GM21737 (cell line): ENCODE measurements around the gene KBTBD3.
"Not testable (repeated sequence)": the region's sequence is repeated elsewhere in the genome, so short reads cannot be mapped to it uniquely, and the experiment has no call there.

Experiments
- ATAC-seq: cut with Tn5 transposase; IDR thresholded peaks from one replicate; pipeline ENCODE4 v1.9.1; 2021; ENCODE audit warnings: mild to moderate bottlenecking, moderate library complexity; ENCODE audit not compliant: unreplicated experiment

The KBTBD3 gene

DNA sequence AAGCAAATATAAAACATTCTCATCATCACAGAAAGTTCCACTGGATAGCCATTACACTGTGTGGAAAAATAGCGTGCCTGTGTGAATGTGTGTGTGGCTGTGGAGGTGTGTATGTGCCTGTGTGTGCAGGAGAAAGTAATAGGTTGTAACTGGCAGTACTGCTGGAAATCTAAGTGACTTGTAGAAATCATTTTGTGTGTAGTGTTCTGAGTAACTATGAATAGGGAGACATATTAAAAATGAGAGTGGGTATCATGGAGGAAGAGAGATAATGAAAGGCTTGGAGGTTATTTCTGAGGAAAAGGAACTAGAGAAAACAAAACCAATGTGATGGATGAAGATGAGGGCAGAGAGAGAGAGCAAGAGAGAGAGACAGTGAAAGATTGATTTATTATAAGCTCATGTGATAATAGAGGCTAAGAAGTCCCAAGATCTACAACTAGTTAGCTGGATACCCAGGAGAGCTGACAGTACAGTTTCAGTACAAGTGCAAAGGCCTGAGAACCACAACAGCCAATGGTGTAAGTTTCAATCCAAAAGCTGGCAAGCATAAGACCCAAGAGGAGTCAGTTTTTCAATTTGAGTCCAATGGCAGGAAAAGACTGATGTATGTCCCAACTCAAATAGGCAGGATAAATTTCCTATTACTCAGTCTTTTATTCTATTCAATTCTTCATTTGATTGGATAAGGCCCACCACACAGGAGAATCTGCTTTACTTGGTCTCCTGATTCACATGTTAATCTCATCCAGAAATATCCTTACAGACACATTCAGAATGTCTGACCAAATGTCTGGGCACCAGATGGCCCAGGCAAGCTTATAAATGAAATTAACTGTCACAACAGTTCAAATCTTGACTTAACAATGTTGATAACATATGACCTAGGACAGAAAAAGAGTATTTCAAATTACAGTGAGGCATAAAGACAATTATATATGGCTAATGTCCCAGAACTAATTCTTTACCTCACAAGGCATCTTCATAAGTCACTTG, 14.9 kb downstream of the KBTBD3 start:
- no peak for ATAC-seq

GRCh38 chr11:106061249-106061784, 15.8 kb downstream of the KBTBD3 start:
- ATAC-seq, result no peak

DNA sequence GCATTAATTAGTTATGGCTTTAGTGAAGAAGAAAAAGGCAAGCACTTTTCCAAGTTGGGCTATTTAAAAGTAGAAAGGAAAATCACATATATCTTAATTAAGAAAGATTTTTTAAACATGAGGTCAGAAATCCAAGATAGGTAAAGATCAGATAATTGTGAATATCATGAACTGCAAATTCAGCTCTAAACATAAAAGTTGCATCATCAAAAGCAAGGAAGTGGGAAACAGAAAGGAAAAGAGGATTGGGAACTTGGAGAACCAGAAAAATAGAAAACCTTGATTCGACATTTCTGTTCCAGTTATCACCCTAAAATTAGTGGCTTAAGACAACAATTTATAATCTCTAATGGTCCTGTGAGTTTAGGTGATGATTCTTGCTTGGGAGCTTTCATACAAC, 17.5 kb downstream of the KBTBD3 start:
- ATAC-seq, result no peak

- ATAC-seq, result not testable (repeated sequence)
Observed at GRCh38 chr11:106058377-106058776, 18.8 kb downstream of the KBTBD3 start.

DNA sequence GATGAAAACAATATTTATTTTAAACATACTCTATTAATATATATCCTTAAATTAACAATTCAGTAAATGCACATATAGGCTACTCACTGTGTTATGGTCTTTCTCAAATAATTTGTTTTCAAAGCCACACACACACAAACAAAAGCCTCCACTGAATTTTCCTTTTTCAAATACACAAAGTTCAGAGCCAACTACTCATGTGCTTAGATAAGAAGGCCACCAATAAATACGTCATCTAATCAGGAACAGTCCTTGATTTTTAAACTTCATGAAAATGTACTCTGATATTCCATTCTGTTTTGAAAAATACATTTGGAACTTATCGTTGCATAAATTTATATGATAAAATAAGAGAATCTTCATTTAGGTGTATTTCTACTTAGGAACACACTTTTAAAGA, 26.0 kb downstream of the KBTBD3 start:
- ATAC-seq, result no peak

DNA sequence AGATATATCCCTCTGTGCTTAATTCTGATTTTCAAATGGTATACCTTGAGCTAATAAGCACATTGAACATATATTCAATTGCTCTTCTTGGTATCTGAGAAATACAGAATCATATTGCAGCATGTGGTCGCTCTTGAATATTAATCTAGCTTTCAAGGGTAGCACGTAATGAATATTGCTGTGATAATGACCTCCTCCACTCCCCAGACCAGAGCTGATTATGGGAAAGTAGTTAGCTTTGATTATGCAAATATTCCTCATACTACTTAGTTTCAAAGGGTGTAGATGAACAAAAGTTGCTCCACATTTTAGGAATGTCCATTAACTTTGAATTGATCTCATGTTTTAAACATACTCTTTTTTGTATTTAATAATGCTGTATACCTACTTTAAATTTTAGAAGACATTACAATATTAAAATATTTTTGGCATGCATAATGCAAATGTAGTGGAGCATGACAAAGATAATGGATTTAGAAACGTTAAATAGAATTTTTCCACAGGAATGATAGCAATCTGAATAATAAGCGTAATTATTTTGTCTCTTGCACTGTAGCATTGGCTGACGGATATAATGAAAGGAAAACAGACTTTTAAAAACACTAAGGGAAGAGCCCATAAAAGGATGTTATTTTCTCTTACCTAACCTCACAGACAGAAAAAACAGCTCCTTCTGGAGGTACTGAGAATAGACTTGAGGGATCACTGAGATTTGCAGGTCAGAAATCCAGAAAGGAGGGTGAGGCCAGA, 27.2 kb downstream of the KBTBD3 start:
- ATAC-seq, result no peak

DNA sequence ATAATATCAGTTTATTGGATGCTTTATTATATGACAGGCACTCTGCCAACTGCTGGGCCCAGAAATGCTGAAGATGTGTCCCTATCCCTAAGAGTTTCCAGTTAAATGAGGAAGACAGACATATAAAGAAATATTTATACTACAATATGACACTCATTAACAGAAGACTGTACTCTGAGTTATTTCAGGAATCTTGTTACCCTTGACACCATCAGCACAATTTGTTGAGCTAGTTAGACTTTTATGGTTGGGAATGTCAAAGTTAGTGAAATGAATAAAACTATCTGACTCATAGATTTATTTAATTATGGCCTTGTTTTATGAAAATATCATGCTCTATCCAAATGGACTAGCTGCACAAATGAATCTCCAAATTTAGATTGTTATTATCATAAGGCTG, 29.5 kb downstream of the KBTBD3 start:
- no peak for ATAC-seq

DNA sequence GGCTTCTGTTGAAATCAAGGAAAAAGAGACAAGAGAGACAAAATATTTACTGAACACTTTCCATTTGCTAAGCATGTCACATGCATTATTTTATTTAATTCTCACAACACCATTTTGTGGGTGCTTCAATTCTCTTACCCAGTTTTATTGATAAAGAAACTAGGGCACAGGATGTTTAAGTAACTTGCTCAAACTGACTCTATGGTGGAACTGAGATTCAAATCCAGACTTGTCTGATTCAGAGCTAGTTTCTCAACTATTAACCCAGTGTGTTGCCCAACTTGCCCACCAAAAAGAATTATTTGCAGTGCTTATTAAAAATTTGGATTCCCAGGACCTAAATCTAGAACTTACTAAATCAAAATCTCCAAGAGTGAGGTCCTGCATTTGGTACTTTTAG, 33.6 kb downstream of the KBTBD3 start:
- ATAC-seq, result no peak

- ATAC-seq, result no peak
Observed at GRCh38 chr11:106032861-106033260, 44.3 kb downstream of the KBTBD3 start.

- no peak for ATAC-seq
Observed at GRCh38 chr11:106031936-106032335, 45.2 kb downstream of the KBTBD3 start.

GRCh38 chr11:106031202-106031810, 45.8 kb downstream of the KBTBD3 start:
- no peak for ATAC-seq

- ATAC-seq, result no peak
Observed at GRCh38 chr11:106030609-106031008, 46.5 kb downstream of the KBTBD3 start.

DNA sequence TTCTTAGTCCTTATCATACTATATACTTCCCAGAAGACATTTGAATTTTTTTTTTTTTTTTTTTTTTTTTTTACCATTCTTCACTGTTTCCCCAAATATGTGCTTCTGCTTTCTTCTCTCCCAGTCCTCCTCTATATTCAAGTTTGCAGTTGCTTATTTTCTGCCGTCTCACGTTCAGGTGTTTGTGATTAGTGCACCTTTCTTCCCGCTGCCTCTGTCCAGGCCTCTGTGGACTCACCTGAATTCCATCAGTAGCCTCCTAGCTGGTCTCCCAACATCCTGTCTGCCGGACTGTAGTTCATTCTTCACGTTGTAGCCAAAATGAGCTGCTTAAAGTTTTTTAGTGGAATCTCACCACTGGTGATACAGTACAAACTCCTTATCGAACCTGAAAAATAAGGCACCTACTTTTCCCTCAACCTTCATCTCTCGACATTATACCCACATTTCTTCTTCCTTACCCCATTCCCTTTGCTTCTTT, 54.3 kb downstream of the KBTBD3 start:
- ATAC-seq, result no peak

- ATAC-seq, result peak; percentile 97
Observed at GRCh38 chr11:106021967-106022794, 55.0 kb downstream of the KBTBD3 start, which contains the start of gene MSANTD4. MSANTD4 (minus strand) TSS chr11:106022240; CDS start chr11:106010917, 11,323 bp downstream.

GRCh38 chr11:106021181-106021966, 55.8 kb downstream of the KBTBD3 start:
- peak; percentile 16 for ATAC-seq

GRCh38 chr11:106017093-106017492, 60.1 kb downstream of the KBTBD3 start:
- ATAC-seq, result no peak

- ATAC-seq, result no peak
Observed at GRCh38 chr11:106015066-106015465, 62.1 kb downstream of the KBTBD3 start.

DNA sequence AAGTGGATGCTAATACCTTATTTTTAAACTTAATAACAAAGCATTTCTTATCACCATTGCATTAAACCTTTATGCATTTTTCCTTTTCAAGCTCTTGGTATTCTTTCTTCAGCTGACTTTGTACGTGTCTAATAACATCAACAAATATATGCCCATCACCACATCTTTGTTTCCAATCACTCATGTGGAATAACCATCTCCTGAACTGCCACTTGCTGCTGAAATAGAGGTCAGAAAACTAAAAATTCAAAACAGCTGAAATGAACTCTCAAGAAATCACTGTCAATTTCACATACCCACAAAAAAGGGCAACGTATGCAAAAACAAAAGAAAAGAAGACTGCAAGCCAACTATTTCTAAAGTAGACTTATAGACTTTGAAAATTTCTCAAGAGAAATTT, 62.5 kb downstream of the KBTBD3 start:
- ATAC-seq, result no peak

- ATAC-seq, result no peak
Observed at GRCh38 chr11:106014035-106014434, 63.1 kb downstream of the KBTBD3 start.
